DMS114 treated with DMSO at 0.1 percent for 48 hours (cell line): ENCODE measurements around the gene NWD2.
"Not testable (repeated sequence)": the region's sequence is repeated elsewhere in the genome, so short reads cannot be mapped to it uniquely, and the experiment has no call there.

Experiments
- DNase-seq: peaks from one replicate; lab custom pipeline; 2025; ENCODE audit not compliant: unreplicated experiment; lab: John Stamatoyannopoulos, UW

The NWD2 gene

DNA sequence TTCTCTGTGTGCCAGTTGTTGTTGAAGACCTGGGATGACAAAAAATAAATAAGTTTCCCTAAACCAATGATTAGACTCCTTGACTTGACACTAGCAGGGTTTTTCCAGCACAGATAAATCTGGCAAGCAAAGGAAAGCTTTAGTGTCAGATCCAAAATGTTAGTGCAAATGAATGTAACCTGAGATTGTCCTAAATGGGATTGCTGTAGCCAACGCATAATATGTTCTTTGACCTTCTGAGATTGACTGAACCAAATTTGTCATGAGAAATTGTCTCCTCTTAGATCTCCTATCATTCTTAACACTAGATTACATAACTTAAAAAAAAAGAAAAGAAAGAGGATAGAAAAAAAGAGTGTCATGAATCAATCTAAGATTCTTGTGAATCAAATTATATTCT lies 245.2 kb downstream of the NWD2 start:
- DNase-seq: no peak

DNA sequence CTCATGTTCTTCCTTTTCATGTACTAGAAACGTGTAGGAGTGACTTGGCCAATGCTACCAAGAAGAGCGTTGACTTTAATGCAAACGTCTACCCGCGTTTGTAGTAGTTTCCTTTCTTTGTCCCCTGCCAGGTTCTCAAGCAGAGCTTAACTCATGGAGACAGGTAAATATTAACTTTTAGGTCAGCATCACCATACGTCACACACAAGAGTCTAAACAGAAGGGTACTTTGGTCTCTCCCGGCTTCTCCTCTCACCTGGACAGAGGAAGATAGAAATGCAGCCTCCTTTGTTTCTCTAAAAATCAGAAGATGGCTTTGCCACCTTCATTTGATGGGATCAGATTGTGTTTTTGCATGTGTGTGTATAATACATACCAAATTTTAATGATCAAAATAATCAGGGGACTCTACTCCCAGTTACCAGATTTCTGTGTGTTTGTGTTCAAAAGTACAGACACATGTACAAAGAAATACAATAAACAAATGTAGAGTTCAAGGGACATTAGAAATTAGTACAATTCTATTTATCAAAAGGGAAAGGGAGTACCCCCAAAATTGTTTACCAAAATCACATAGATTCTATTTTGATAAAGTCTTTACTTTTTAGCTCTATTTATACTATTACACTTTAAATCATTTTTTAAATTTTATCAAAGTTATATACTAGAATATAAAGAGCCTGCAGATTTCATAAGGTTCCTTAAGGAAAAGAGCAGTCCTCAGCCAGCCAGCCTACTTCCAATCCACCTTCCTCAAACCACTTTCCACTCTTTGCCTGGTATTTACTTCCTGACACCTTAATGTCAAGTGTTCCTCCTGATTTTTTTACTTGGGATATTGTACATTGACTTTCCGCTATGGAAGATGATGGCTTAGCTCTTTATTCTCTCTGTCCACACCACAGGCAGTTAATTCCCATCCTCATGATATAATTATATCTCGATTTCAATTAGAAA lies 246.1 kb downstream of the NWD2 start:
- no peak for DNase-seq

DNA sequence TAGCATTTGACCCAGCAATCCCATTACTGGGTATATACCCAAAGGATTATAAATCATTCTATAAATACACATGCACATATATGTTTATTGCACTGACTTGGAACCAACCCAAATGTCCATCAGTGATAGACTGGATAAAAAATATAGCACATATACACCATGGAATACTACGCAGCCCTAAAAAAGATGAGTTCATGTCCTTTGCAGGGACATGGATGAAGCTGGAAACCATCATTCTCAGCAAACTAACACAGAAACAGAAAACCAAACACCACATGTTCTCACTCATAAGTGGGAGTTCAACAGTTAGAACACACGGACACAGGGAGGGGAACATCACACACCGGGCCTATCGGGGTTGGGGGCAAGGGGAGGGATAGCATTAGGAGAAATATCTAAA lies 250.8 kb downstream of the NWD2 start:
- DNase-seq: not testable (repeated sequence)
